ENCODE measurements around the gene TPM1.

The TPM1 gene

DNA sequence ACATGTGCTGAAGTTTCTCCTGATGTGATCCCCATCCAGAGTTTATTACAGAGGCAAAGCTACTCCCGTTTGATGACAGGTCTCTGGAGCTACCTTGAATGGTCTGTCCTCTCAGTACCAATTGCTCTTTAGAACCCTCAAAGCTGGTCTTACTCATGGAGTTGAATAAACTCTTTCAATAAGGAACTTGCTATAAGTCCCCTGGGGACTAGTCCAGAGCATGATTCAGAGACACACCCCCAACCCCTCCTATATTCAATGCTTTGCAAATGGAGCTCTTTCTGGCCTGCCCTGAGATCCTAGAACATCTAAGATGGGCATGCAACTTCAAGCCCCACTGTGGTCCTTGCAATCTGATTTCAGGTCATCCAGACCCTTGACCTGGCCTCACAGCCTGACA, 23.9 kb upstream of the TPM1 start:
- DNase-seq: no peak

DNA sequence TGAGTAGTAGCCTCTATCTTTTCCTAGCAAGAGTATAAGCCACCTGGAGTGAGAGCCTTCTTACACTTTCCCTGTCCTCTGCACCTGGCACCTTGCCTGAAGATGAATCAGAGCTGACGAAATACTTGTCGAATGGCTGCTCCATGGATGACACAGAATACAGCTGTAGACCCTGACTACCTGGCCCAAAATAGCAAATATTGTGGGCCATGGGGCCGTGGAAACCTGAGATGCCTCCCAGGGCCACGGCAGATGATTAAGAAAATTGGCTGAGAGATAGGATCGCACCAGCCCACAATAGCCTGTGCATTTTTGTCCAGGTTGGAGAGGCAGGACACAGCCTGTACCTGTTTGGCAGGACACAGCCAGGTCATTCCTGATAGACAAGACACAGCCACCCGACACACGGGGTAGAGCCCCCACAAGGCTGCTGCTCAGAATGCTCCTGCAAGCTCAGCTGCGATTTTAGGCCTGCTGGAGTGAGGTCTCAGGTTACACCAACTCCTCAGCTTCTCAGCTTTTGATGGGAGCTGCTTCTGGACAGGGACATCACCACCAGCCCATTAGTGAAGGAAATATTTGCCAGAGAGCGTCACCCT, 22.9 kb upstream of the TPM1 start:
- no peak for DNase-seq

DNA sequence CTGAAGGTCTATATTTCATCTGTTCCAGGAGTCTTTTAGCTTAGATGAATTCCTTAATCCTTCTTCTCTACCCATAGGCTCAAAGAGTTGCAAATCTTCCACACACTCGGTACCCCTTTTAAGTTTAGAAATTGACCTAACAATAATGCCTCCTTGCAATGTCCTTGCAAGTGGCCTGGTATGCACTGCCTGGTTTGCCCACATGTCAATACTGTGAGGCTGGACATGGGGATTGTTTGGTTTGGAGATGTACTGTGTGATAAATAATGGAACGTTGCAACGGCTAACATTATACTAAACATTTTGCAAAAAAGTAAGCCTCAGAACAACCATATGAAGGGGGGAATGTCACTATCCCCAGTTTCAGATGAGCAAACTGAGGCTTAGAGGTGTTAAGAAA, 22.4 kb upstream of the TPM1 start:
- no peak for DNase-seq

DNA sequence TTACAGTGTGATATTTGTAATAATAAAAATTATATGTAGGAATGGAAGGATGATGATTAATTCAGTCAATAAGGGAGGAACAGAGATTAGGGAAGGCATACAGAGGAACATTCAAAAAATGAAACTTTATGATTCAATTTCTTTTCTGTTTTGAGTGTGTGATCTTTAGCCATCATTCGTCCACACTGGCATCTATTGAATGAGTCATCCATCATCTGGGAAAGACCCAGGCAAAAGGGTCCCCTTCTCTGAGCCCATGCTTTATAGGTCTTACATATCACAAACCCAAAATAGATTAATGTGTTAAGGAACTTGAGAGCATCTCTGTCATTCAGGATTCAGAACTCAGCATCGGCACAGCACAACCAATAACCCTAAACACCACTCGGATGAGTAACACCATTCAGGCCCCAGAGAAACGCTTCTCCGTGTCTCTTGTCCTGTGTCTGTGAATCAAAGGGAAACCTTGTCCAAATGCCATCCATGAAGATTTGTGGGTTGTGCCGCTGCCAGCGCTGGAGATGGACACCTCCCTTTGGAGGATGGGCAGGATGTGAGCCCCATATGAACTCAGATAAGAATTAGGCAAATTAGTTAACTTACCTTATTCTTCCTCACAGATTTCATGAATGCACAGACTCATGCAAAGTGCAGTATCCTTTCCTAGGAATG, 21.7 kb upstream of the TPM1 start:
- DNase-seq: no peak

DNA sequence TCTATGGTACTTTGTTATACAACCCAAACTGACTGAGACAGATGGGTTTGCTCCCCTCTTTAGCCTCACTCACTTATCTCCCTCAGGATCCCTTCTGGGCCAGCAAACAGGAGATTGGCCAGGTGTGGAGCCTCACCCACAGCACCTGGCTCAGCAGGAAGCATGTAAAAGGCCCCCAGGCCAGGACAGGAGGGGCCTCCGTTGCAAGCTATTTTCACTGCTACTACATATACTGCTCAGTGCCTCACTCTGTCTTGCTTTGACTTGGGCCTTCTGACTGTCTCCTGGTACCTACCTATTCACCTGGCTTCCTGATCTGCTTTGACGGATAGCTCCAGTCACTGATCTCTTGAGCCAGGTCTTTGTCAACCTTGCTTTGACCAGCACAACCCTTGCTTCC, 20.4 kb upstream of the TPM1 start:
- DNase-seq: no peak

DNA sequence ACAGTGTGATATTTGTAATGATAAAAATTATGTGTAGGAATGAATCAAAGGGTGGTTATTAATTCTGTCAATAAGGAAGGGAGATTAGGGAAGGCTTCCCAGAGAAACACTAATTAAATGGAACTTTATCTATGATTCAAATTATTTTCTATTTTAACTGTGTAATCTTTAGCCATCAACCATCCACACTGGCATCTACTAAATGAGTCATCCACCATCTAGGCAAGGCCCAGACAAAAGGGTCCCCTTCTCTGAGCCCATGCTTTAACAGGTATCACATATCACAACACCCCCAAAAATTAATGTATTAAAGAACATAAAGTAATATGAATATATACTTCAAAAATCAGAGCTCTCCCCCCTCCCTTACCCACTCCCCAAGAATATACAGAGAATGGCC, 19.9 kb upstream of the TPM1 start:
- DNase-seq: no peak

DNA sequence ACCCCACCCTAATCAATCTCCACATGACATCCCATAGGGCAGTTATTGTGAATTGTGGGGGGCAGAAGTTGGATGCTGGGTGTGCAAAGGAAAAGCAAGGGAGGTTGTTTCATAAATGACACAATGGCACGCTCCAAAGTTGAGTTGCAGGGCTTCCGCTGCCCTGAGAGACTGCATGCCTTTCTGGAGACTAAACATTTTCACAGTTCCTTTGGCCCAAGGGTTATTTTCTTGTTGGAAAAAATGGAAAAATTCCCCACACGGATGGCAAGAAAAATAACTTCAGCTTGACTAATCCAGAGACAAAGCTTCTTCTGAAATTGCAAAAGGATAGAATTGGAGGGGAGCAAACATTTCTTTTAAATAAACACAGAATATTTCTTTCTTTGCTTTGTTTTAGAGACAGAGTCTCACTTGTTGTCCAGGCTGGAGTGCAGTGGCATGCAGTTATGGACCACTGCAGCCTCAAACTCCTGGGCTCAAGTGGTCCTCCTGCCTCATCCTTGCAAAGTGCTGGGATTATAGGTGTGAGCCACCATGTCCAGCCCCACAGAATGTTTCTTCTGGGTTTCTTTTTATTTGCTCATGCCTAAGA, 19.1 kb upstream of the TPM1 start:
- DNase-seq: no peak

DNA sequence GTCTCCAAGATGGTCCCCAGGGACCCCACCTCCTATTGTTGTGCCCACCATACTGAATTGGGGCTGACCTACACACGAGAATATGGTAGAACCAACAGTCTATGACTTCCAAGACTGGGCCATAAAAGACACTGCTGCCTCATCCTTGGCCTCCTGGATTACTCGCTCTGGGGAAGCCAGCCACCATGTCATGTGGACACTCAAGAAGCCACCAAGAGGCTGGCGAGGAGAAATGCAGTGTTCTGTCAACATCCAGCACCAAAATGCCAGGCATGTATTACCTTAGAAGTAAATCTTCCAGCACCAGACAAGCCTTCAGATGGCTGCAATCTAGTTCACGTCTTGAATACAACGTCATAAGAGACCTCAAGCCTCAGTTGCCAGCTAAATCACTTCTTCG, 17.1 kb upstream of the TPM1 start:
- no peak for DNase-seq

DNA sequence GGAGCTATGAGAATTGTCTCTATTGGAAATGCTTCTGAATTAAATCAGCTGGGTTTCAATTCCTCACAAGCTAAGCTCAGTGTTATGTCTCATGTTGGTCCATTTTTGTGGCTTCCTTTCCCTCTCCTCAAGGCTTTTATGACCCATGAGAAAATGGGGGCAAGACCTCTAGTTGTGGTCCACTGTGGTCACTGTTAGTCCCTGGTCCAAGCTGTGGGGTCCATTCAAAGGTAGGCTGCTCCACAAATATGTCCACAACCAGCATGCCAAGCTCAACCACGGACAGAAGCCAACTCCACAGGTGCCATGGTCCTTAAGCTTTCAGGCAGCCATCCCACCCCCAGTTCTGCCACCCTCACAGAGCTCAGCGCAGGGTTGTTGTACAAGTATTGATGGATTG, 14.9 kb upstream of the TPM1 start:
- DNase-seq: no peak

DNA sequence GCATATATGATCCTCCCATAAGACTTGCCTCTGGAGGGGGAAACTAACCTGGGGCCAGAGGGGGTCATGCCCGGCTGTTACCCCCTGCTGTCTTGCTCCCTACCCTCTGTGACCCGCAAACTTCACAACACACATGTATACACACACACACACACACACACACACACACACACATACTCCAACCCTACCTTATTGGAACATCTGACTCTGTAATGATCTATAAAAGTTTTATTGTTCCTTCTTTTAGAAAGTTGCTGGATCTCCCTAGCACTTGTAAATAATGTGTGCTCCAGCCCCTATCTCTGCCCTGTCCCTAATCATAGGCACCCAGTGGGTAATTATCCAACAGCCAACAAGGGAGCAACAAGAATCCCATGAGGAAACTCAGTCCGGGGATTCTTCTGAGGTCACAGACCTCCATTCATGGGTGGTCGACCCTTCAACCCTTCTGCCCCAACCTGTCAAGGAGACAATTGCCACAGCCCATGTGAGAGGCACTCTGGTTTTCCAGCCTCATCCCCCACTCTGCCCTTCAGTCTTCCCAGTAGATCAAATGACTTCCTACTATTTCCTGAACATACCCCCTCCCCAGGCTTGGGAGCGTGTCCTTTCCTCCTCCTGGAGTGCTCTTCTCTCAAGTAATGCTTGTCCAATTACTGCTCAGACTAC, 14.0 kb upstream of the TPM1 start:
- DNase-seq: no peak

DNA sequence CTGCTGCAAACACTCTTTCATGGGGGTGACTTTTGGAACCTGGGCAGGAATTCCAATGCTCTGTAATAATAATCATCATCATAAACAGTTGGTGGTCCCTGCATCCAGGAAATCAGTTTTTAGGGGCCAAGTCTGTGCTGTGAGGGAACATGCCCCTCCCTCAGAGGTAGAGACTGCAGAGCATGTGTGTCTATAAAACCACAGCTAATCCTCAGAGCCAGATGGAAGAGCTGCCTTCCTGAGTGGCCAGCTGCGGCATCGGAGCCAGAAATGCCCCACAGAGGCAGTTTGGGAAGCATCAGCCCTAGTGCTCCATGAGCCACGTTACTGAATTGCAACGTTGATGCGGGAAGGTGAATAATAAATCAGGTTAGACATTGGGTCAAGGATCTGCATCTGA, 12.9 kb upstream of the TPM1 start:
- DNase-seq: no peak

DNA sequence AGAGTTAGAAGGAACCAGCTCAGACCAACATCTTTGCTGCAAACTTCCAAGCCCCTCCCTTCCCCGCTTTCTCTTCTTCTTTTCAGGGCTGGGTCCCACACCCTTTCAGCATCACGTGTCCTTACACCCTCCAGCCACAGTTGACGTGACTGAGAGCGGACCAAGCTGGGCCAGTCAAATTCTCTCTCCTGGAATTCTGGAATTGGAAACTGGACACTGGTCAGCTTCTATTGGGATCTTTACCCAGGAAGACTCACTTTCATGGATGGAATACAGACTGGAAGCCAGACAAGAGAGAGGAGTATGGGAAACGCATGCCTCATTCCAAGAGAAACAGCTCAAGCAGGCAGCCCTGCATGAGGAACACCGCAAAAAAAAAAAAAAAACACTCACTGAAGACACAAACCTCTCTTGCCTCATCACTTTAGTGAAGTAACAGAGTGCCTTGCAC, 12.4 kb upstream of the TPM1 start:
- DNase-seq: no peak

DNA sequence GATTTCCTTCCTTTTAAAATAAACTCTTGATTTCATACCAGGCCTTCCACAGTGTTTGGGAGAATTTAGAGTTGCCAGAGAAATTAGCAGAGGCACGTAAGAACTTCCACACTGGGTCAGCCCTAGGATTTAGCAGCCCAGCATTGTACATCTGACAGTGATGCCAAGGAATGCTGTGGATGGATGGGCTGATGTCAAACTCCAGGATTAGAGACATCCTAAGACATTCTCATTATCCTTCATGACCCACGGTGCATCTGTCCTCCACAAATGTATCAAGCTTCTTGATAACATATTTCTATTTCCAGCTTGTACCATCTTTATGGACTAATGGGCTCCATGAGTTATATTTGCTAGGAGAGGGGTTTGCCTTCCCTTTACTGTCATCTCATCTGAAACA, 8.0 kb upstream of the TPM1 start:
- DNase-seq: no peak

DNA sequence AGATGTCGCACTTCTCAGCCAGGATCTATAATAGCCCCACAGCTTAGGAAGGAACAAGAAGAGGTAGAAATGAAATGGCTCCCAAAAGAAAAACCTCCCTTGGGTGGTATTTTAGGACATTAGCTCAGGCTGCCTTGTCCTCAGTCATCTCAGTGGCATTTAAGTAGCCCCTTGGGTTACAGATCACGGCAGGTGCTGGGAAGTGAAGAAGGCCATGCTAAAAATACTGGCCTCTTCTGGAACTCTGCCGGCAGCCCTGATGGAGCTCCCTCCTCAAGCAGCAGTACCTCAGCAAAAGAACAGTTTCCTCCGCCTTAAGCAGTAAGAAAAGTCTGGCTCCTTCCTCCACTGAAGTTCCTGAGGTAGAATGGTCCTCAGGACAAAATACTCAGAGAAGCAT, 7.3 kb upstream of the TPM1 start:
- no peak for DNase-seq

DNA sequence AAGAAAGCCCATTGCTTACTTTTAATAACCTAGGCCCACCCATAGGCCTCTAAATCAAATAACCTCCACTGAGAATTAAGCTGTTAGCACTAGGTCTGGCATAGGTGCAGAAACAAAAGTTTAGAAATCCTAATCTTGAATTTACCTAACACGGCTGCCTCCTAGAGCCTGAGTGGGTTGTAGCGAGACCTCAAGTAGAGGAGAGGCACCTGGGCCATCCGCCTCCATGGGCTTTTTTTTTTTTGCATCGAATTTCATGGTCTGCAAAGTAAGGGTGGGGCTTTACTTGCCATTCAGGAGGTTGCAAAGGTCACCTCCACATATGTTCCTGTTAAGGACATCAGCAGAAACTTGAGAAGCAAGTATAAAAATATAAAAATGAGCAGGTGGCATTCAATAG, 6.6 kb upstream of the TPM1 start:
- DNase-seq: no peak

DNA sequence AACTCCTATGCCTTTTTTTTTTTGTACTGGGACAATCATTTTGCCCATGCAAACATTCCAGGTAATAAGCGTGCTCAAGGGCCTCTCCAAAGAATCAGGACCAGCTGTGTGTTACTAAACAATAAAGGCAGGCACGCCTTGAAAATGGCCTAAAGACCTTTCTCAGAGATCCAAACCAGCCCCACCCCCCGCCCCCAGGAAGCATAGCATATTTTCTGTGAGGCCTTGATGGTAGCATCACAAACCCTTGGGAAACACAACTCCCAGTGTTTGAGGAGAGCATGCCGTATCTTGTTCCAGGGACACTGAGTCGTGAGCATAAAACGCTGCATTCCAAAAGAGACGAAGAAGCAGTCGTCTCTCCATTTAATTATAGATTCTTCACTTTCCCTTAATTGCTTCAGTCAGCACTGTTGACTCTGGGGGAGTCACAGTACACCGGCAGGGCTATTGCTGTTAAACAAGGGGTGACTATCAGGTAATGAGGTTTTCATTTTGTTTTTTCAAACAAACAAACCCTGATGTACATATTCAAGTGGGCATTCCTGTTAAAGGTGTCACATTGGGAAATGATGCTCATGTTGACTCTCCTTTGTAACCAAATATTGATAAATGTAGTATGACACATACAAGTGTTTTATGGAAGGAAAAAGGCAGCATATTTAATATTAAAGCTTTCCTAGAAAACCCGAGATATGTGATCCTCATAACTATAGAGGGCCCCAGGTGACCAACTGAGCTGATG, 4.4 kb upstream of the TPM1 start:
- no peak for DNase-seq

DNA sequence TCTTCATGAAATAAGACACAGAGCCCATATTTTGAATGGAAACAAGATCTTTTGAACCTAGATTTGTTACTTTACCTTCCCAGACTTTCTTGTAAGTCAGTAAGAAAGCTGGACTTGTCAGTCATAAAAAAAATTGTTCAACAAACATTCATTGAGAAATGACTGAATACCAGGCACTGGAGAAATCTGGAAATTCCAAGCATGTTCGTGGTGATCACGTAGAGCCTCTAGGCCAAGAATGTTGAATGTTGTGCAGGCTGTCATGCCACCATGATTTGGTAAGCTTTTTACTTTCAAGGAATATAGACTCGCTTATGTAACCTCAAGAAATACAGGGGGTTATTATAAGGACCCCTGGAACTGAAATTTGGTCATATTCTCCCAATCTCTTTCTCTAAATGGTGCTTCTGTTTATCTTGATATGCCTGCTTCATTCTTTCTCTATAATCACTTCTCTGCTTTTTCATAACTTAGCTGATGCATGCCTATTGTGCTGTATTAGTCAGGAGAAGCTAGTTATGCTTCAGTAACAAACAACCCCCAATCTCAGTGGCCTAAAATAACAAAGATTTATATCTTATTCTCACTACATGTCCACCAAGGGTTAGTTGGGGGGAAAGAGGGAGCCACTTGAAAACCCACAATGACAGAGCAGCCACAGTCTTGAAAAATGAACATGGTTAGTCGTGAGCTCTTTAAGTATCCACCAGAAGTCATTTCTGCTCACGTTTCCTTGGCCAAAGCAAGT, 3.4 kb upstream of the TPM1 start:
- no peak for DNase-seq

DNA sequence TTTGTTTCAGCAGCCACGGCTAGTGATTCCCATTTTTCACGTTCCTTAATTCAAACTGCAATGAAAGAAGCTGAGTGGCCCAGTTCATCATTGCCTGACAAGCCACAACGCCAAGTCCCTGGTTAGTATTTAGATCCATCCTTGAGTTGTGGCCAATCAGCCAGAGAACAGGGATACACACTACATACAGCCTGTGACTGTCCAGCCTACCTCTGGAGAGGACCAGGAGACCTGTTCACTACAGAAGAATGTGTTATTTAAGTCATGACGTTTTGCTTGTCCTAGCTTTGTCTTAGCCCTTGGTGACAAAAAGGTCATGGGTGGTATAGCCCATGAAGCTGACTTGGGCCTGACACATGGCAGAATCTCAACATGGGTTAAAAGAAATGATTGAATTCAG, 2.7 kb upstream of the TPM1 start:
- DNase-seq: no peak

DNA sequence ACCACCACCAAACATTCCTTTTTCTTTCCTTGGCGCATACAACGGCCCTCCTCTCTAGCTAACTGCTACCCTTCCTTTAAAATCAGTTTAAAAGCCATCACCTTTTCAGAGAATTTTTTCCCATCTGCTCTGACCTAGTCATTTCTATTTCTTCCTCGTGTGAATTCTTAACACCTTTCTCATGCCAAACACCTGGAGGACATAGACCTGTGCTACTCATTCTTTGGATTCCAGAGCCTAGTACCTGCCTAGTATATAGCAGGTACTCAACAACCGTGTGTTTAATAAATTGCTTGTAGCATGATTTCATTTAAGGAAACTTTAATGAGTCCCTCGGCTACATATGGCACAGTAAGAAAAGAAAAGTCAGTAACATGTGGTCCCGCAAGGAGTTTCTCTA, 2.0 kb upstream of the TPM1 start:
- no peak for DNase-seq

DNA sequence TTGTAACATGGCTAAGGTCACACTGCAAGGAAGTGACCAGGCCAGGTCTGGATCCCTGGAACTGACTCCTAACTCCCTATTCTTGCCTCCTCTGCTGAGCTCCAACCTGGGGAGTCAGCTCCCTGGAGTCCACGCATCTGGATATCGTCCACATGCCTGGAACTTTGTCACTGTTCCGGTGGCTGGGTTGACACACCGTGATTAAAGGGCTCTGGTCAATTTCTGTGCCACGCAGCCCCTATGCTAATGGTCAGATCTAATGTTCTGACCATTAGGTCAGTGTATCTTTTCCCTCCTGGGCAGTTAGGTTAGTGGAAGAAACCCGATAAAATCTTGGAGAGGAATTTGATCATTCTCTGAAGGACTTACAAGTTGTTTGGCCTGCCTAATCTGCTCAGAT, 1.6 kb upstream of the TPM1 start:
- DNase-seq: no peak

DNA sequence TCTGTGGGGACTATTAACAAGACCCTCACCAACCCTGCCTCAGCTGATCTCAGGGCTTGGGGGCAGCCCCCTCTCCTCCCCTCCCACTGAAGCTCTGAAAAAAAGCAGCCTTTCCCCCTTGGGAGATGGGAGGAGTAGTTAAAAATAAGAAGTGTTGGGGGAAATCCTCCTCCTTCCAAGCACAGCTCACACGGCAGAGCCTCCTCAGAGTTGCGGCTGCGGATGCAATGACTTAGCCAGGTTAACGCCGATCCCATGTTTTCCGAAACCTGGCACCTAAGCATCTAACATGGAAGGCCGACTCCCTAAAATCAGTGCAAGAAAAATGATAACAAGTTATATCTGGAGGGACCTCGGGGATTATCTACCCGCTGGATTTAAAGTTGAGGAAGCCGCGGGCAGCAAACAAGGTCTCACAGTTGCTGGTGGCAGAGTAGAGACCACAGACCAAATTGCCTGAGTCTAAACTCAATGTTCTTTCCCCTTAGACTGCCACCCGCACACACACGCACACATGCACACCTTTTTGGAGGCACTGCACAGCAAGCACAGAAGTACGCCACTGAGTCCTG, 1.1 kb upstream of the TPM1 start:
- DNase-seq: no peak

DNA sequence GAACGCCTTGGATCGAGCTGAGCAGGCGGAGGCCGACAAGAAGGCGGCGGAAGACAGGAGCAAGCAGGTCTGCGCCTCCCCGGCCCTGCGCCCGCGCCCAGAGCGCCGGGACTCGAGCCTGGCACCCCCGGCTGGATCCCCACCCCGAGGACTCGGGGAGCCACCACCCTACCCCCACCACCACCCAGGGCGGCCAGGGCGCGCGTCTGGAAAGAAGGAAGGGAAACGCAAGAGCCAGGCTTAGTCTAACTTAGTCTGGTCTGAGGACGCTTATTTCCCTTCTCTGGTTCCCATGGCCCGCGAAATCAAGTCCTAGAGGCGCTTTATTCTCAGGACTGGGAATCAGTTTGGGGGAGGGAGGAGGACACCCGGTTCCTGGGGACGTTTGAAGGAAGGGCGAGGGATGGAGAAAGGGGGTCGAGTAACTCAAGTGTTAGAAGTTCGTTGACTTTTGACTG, 359 bp downstream of the TPM1 start:
- no peak for DNase-seq

All from activated T-cell treated with anti-CD3 and anti-CD28 coated beads, Interleukin-2, amount 50 U/mL, for 1 hour (primary cell).